Measurements from ENCODE around the gene TFAM.

- TF ChIP-seq CTCF (IDR thresholded peaks at IDR 0.05) (no peak), POLR2A (IDR thresholded peaks at IDR 0.05) (no peak)
These were observed 3.8 kb downstream of the TFAM start for GRCh38 chr10:58389024-58389423.
